HG02943 (cell line): Measurements from ENCODE around the gene IRF1.

Experiments
- ATAC-seq: cut with Tn5 transposase; IDR thresholded peaks from one replicate; pipeline ENCODE4 v1.9.1; 2021; ENCODE audit warnings: mild to moderate bottlenecking, low read depth, moderate library complexity; ENCODE audit not compliant: unreplicated experiment

The IRF1 gene

DNA sequence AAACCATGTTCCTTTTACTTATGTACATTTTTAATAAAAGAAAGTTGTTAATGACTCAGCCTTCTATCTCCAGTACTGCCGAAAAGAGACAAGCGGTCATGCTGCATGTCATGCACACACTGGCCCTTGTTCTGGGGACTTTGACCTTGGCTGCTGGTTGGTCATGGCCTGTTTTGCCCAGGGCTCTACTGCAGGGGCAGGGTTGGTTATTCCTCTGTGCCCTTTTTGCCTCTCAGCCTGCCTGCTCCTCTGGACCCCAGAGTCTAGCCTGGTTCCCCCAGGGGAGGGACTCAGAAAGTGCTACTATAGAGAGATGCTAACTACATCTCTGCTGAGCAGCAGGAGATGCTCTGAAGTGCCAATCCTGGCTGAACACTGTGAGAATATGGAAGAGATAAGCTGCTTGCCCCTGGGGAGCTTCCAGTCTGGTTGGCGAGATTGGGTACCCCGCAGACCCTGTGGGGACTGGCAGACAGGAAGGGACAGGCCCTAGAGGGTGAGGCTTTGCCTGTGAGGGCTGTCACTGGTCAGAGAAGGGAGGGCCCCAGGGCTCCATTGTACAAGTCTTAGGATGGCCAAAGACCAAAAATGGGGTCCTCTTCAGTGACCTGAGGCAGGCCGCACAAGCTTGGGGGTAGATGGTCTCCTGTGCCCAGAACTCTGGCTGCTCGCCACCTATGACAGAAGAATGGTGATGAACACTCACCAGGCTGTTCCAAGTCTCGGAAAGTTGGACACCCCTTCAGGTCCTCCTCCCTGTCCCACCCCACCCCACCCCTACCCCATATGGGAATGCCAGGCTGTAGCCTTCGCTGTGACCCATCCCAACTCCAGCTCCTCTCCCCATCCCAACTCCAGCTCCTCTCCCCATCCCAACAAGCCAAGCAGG is 14.3 kb downstream of the IRF1 start:
- no peak for ATAC-seq

DNA sequence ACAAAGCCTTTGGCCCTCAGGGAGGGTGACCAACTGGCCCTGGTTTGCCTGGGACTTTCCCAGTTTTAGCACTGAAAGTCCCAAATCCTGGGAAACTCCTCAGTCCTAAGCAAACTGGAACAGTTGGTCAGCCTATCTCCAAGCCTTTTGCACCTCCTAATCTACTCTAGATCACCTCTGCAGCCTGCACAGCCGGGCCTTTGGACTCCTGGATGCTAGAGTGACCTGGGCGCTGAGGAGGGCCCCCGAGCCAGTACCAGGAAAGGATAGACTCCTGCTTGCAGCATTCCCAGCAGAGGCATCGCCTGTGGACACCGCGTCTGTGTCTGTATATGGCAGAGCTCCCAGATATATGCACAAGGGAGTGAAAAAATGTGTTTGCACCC is 15.1 kb downstream of the IRF1 start:
- ATAC-seq: no peak

DNA sequence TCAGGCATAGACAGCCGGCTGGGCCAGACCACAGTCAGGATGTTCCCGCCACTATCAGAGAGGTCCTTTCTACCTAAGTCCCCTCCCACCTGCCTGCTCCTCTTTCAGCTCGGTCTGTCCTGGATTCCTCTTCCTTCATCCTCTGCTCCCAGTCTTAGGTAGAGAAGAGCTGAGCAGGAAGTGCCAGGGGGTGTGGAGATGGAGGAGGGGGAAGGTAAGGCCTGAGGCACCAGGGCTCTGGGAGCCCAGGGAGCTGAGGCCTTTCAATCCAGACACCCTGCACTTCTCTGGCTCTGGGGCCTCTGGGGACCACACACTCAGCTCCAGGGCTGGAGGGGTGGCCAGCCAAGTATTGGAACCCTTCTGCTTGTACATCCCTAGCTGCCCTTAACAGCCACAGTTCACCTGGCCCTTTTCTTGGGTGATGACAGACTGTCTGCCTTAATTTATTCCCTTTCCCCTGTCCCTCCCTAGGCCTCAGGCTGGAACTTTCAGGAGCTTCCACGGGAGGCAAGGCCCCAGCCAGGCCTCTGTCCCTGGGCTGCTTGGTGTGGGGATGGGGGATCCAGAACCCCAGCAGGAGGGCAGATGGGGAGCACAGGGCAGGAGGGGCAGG is 15.6 kb downstream of the IRF1 start:
- ATAC-seq: no peak

DNA sequence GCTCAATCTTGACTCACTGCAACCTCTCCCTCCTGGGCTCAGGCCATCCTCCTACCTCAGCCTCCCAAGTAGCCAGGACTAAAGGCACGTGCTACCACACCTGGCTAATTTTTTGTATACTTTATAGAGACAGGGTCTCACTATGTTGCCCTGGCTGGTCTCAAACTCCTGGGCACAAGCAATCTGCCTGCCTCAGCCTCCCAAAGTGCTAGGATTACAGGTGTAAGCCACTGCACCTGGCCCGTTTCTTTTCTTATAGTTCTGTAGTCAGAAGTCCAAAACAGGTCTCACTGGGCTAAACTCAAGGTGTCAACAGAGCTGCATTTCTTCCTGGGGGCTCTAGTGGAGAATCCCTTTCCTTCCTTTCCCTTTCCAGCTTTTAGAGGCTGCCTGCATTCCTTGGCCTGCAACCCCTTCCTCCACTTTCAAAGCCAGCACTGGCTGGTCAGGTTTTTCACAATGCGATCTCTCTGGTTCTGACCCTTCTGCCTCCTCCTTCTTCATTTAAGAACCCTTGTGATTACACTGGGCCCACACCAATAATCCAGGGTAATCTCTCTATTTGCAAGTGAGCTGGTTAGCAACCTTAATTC is 16.3 kb downstream of the IRF1 start:
- no peak for ATAC-seq

DNA sequence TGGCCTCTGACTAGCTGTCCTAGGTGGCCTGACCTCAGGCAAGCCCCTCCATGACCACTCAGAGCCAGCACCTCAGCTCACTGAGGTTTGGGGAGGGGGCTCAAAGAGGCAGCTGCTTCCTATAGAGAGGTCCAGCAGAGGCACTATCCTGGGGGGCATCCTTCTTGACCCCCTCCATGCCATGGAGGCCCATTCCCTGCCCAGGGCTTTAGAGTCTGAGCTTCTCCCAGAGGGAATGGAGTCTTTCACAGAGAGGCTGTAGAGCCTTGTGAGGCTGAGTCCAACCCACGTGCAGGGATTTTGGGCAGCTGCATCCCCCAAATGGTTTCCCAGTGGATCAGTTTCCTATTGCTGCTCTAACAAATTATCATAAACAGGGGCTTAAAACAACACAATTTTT is 16.9 kb downstream of the IRF1 start:
- no peak for ATAC-seq

DNA sequence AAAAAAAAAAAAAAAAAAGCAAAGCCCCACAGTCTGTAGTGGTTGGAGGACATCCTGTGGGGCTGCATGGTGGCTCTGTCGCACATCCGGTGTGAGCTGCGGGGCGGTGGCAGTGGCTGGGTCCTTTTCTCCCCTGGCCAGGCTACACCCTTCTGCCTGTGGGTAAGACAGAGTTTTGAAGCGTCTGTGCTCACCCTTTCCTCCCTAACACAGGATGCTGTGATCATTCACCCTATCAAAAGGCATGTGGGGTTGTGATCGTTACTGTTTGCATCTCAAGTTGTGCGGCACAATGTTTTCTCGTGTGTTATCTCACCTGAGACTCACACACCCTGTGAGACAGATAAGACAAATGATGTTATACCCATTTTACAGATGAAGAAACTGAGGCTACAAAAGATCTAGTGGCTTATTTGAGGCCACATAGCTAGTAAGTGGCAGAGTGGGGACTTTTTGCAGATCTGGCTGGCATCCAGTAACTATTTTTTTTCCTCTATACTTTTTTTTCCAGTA is 17.5 kb downstream of the IRF1 start:
- ATAC-seq: peak; percentile 78

DNA sequence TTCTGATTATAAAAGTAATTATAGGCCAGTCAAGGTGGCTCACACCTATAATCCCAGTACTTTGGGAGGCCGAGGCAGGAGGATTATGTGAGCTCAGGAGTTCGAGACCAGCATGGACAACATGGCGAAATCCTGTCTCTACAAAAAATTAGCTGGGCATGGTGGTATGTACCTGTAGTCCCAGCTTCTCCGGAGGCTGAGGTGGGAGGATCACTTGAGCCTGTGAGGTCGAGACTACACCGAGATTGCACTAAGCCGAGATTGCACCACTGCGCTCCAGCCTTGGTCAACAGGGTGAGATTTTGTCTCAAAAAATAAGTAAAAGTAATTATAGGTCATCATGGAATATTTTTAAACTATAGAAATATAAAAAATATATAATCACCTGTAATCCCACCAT is 18.1 kb downstream of the IRF1 start:
- no peak for ATAC-seq

DNA sequence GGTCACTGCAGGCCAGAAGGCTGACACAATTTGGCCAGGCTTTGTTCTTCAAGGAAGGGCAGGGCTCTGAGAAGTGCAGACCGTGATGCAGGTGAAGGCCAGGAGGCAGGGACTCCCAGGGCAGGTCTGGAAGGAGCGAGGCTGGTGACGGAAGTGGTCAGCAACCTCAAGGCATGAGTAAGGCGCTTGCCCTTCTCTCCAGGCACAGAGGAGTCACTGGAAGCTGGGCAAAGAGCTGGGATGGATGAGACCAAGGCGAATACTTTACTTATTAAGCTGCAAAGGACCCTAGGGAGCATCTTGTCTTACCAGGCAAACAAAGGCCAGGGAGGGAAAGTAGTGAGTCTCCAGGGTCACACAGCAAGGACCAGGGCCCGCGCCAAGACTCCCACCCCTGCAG is 18.6 kb downstream of the IRF1 start:
- ATAC-seq: no peak

DNA sequence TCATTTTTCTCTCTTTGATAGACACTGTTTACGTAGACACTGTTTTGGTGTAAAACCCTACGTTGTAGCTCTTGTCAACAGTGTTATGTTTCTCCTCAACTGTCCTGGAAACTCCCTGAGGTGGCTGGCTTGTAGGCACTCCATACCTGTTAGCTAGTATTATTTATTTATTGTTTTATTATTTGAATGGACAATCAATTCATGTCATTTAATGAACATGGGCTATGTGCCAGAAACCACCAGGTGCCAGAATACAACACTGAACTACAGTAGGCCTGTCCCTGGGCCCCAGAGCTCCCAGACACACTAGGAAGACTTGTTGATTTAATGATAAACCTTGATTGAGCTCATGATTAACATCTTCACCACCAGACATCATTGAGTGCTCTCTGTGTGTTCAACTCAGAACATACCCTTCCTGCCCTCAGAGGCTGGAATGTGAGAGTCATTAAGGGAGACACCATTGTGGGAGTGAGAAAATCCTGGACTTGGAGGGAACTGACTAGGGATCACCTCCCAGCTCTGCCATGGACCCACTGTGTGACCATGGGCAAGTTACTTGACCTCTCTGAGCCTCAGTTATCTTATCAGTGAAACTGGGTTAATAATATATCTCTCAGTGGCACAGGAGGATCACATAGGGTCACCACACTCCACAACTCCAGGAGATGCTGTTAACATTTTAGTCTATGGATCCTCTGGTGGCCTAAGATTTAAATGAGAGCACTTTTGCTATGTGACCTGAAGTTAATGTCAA is 19.2 kb downstream of the IRF1 start:
- no peak for ATAC-seq

DNA sequence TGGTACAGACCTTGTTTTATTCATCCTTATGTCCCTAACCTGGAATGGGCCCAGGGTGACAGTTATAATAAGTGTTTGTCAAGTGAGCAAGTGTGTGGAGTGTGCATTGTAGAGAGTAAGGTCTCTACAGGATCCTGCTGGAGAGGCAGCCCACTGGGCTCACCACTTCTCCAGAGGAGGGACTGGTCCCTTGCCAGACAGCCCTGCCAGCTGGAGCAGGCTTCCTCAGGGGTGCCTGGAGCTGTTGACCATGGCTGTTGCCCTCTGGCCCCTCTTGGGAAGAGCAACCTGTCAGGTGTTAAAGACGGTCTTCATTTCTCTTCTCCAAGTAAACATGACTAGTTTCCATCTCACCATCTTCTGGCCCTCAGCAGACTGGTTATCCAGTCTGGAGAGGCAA is 20.0 kb downstream of the IRF1 start:
- ATAC-seq: no peak

DNA sequence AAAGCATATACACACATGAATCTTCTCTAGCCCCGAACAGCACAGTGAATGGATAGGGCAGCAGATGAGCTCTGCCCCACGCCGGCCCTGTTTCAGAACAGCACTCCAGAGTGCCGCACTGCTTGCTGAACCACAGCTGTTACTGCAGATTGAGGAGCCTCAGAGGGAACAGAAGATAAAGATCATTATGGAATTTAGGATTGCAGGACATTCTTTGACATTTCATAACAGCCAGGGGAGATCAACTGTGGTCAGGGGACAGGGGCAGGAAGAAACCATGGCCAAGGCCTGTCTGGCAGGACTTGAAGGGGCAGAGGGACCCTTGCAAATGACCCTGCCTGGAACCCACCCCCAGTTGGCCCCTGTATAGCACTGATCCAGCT is 20.6 kb downstream of the IRF1 start:
- no peak for ATAC-seq

DNA sequence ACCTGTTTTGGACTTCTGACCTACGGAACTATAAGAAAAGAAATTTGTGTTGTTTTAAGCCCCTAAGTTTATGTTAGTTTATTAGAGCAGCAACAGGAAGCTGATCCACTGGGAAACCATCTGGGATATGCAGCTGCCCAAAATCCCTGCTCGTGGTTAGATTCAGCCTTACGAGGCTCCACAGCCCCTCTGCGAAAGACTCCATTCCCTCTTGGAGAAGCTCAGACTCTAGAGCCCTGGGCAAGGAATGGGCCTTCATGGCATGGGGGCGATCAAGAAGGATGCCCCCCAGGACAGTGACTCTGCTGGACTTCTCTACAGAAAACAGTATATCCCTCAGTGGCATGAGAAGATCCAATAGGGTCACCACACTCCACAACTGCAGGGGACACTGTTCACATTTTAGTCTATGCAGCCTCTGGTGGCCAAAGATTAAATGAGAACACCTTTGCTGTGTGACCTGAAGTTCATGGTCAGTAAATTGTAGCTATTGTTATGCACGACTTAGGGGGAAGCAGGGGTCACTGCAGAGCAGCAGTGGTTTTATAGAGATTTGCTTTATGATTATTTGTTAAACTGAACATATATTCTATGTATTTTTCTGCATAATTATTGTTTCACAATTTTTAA is 21.1 kb downstream of the IRF1 start:
- ATAC-seq: no peak

DNA sequence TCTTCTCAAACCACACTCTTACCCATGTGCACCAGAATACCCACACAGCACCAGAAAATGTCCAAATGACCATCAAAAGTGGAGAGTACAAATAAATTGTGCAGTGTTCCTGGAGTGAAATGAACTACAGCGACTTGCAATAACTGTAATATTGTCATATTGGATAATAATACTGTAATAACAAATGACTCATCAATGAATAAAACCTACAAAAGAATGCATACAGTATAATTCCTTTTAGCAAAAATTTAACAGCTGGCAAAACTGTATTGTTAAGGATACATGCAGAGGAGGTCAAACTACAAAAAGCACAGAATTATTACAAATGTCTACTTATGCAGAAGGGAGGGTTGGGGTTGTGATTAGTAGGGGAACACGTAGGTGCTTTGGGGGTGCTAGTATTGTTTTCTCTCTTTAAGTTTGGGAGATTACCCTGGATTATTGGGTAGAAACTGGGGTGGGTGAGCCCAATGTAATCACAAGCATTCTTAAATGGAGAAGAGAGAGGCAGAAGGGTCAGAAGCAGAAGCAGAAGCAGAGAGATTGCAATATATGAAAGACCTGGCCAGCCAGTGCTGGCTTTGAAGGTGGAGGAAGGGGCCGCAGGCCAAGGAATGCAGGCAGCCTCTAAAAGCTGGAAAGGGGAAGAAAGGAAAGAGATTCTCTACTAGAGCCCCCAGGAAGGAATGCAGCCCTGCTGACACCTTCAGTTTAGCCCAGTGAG is 21.8 kb downstream of the IRF1 start:
- no peak for ATAC-seq

DNA sequence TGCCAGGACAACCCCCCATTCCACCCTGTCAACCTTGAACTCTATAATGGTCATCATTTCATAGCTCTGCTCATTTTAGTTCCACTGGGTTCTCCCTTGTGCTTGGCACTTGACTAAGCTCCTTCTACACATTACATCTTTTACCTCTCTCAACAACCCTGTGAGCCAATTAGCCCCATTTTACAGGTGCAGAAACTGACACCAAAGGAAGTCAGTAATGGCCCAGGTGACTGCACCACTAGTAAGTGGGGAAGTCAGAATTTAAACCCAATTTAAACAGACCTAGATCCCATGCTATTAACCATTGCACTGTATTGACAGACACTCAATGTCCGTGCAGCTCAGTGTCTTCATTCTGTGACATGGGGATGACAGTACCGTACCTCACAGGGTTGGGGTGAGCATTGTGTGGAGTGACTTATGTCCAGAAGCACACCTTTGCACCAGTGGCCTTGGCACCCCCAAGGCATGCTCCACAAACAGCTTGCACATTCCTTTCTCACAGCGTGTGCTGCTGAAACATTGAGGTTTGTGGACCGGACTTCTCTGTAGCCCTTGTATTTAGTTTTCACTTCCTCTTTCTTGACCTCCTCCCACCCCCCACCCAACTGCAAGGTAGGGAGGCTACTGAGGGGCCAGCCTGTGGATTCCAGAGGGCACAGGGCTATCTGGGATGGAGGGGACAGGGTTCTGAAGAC is 23.1 kb downstream of the IRF1 start:
- peak; percentile 33 for ATAC-seq

DNA sequence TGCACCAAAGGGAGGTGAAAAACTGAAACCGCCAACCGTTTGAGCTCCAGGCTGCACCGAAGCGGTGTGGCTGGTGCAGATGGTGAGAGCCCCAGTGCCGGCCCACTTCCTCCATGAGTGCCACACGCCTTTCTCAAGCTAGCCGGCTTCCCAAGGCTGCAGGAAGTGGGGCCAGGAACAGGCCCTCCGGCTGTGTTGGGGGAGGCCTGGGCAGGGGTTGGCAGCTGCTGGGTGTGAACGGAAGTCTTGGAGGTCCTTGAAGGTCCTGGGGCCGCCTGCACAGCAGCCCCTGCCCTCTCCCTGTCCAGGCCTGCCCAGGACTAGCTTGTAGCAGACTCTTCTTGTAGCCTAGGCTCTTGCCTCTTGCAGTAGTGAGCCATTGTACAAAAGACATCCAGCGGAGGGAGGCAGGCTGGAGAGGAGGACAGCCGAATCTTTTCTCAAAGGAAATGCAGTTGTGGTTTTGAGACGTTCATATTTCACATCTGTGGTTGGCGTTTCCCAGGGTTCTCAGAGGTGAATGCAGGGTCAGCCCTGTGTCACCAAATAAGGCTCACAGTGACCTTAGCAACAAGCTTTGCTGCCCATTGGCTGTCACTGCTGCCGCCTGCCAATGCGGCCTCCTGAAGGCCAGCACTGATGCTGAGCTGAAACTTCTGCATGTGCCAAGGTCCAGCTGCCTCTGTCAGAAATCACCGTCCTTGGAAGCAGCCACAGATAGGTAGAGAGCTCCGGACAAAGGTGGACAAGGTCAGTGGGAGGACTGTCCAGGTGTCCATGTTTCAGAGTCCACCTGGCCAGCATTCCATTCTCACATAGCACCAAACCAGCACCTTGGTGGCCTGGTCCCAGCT is 23.9 kb downstream of the IRF1 start:
- peak; percentile 65 for ATAC-seq

DNA sequence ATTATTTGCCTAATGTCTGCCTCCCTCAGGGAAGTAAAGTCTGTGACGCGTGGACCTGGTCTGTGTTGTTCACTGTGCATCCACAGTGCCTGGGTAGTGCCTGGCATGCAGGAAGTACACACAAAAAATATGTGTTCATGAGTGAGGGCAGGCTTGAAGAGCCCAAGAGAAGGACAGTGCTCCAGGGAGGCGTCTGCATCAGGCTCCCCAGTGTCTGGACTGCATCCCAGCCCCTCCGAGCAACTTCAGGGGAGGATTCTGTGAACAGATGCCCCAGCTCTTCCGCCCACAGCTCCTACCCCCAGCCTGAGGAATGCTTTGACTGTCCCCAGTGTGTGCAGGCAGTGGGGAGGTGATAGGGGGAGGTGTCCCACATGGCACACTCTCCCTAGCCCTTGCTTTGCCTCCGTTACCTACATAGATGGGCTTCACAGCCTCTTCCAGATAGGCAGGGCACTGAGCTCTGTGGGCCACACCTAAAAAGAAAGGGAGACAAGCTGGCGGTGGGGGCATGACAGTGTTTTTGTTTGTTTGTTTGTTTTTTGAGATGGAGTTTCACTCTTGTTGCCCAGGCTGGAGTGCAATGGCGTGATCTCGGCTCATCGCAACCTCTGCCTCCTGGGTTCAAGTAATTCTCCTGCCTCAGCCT is 25.4 kb downstream of the IRF1 start:
- ATAC-seq: no peak

DNA sequence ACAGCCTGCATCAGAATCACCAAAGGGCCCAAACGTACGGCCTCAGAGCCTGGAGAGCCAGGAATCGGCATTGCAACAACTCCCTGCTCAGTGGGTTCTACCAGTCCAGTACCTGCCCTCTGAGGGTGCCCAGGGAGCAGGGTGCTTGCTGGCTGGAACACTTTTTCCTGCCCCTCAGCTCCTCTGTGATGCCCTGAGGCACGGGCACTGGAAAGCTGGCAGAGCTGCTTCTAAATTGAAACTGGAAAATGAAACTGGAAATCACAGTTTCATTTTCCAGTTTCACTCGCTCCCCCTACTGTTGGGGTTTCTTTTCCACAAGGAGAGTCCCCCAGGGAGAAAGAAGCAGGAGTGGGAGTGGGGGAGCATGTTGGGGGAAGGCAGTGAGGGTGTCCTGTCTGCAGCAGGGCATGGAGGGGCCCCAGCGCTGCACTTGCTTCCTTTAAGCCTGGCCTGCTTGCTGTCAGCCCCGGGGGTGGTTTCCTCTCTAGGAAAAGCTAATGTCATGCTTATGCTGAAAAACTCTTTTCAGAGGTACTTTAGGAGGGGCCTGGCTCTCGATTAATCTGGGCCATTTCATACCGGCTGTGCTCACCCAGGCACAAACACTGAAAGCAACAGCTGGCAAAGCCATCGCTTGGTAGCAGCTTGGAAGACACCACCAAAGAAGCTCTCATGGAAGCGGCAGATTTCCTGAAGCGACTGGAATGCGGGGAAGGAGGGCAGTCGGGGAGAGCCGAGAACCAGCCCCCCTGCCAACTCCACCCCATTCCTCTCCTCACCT is 26.2 kb downstream of the IRF1 start:
- no peak for ATAC-seq
